Panc1 (cell line): Measurements from ENCODE around the gene BTC. TPM values are rescaled to one million over a fixed set of nuclear protein-coding genes. Genes with fewer than 3 reads are reported as not detected.

Source experiments
- ATAC-seq: fragments of 200-7000 bp; cut with Tn5 transposase; 2 replicates; pipeline ENCODE4 v1.9.1; 2020; ENCODE audit warnings: mild to moderate bottlenecking, moderate library complexity
- BruUV-seq: library from RNA; stranded (reverse); fragments of 400-500 nt; replicated peaks from 2 replicates; lab custom pipeline; 2021; lab: Mats Ljungman, UMichigan
- CTCF ChIA-PET: fragments of 300-600 bp; sonication (Branson Sonifier 250); formaldehyde crosslinking; loops from one replicate; lab custom pipeline; 2022; ENCODE audit warnings: antibody characterized with exemption; lab: Charles Lee
- POLR2A ChIA-PET: fragments of 300-600 bp; sonication (Branson Sonifier 250); formaldehyde crosslinking; loops from one replicate; lab custom pipeline; 2022; ENCODE audit warnings: antibody characterized with exemption; lab: Charles Lee
- DNase-seq: peaks from one replicate; pipeline ENCODE4 v3.0.0-alpha.2; 2010; ENCODE audit warnings: low read depth, low spot score
- H3K27ac ChIP-seq: 2 replicates; pipeline ENCODE4 v1.5.1; 2011; ENCODE audit warnings: mild to moderate bottlenecking, low read length, inconsistent platforms
- H3K27me3 ChIP-seq: fragments of 200-500 bp; sonication (Bioruptor generic); 2 replicates; pipeline ENCODE4 v1.6.0; 2014; ENCODE audit warnings: low read length, inconsistent platforms; ENCODE audit not compliant: control insufficient read depth, insufficient read depth
- H3K36me3 ChIP-seq: fragments of 200-500 bp; sonication (Bioruptor generic); 2 replicates; pipeline ENCODE4 v1.5.1; 2014; ENCODE audit warnings: inconsistent platforms, mild to moderate bottlenecking, low read length, moderate library complexity; ENCODE audit not compliant: control insufficient read depth, insufficient read depth
- H3K4me1 ChIP-seq: 2 replicates; pipeline ENCODE4 v1.5.1; 2011; ENCODE audit warnings: inconsistent platforms, mild to moderate bottlenecking, low read length, moderate library complexity; ENCODE audit not compliant: control insufficient read depth, insufficient read depth
- H3K4me3 ChIP-seq, 2 experiments: 2 replicates each; pipeline ENCODE4 v1.5.1; 2011 to 2012; ENCODE audit warnings: low read depth in 2 of 2, low read length in 2 of 2, mild to moderate bottlenecking in 2 of 2, inconsistent platforms in 1 of 2, moderate library complexity in 1 of 2
- H3K9me3 ChIP-seq: fragments of 200-500 bp; sonication (Bioruptor generic); 2 replicates; pipeline ENCODE4 v1.5.1; 2014; ENCODE audit warnings: low read depth, mild to moderate bottlenecking, inconsistent platforms, low read length, moderate library complexity; ENCODE audit not compliant: control insufficient read depth, insufficient read depth
- CTCF ChIP-seq: fragments of 450-650 bp; IDR thresholded peaks from 2 replicates; pipeline ENCODE4 v1.5.1; 2017; ENCODE audit warnings: mild to moderate bottlenecking
- POLR2AphosphoS5 ChIP-seq: IDR thresholded peaks from 2 replicates; pipeline ENCODE4 v1.6.1; 2012; ENCODE audit warnings: mild to moderate bottlenecking, low read depth, low read length, moderate library complexity
- REST ChIP-seq, 2 experiments: IDR thresholded peaks; 2 replicates each; pipeline ENCODE4 v1.6.1; 2011 to 2012; ENCODE audit warnings: low read depth in 2 of 2, control low read depth in 1 of 2, low read length in 1 of 2, mild to moderate bottlenecking in 1 of 2, moderate library complexity in 1 of 2; ENCODE audit not compliant: insufficient read depth in 1 of 2
- SIN3A ChIP-seq: IDR thresholded peaks from 2 replicates; pipeline ENCODE4 v1.6.1; 2012; ENCODE audit warnings: low read depth, mild to moderate bottlenecking, low read length, moderate library complexity, borderline replicate concordance; ENCODE audit not compliant: insufficient read depth
- TCF7L2 ChIP-seq: IDR thresholded peaks from 2 replicates; pipeline ENCODE4 v1.6.1; 2011; ENCODE audit warnings: mild to moderate bottlenecking, low read depth, low read length, inconsistent platforms
- in situ Hi-C: cut with HindIII; loops from 2 replicates; pipeline ENCODE4 v1.10.0; 2016; ENCODE audit warnings: low sequenced_read_pairs, low pct_unique_long_range_greater_than_20kb
- intact Hi-C: fragments of 100-400 bp; cut with micrococcal nuclease; formaldehyde crosslinking; loops from one replicate; pipeline ENCODE4 v1.10.0; 2022; ENCODE audit not compliant: unreplicated experiment
- total RNA-seq: library from RNA; stranded (reverse); gene quantifications from one replicate; pipeline ENCODE4 v1.2.1, GENCODE V29; 2021; ENCODE audit not compliant: unreplicated experiment

BTC gene
- total RNA-seq, 1 experiment from 2014 or later, result 0.08 TPM

GRCh38 chr4:74754218-74754617, 40.1 kb downstream of the BTC start:
- intact Hi-C loops (no loop called here), in situ Hi-C loops (no loop called here)
- no peaks in the 10 kb centered on the region for H3K9me3 ChIP-seq
- DNase-seq (no peak), ATAC-seq (no peak)
- TF ChIP-seq SIN3A (no peak), POLR2AphosphoS5 (no peak), REST (IDR thresholded peaks at IDR 0.05; ENCODE audit: insufficient read depth in 1 of 2, low read depth in 2 of 2, low read length in 1 of 2) (no peak), TCF7L2 (no peak), CTCF (no peak)
- H3K4me1 ChIP-seq, result no peaks in the 10 kb centered on the region
- ChIA-PET CTCF (no interaction called here), POLR2A (no interaction called here)
- no peak overlapping the region for H3K27ac ChIP-seq
- H3K27me3 ChIP-seq, result no peaks in the 10 kb centered on the region
- BruUV-seq, result no TSS peak
- no peaks in the 10 kb centered on the region for H3K36me3 ChIP-seq
- H3K4me3 ChIP-seq, result no peak overlapping the region

GRCh38 chr4:74752798-74753197, 41.5 kb downstream of the BTC start:
- Histone ChIP-seq H3K4me1 (no peaks in the 10 kb centered on the region), H3K9me3 (no peaks in the 10 kb centered on the region), H3K4me3 (no peak overlapping the region), H3K27ac (no peak overlapping the region), H3K27me3 (no peaks in the 10 kb centered on the region), H3K36me3 (no peaks in the 10 kb centered on the region)
- in situ Hi-C loops (no loop called here), intact Hi-C loops (no loop called here)
- CTCF ChIA-PET, result no interaction called here
- TF ChIP-seq CTCF (no peak), SIN3A (no peak), POLR2AphosphoS5 (no peak)
- DNase-seq, result no peak
- POLR2A ChIA-PET, result no interaction called here
- no peak for ATAC-seq
- BruUV-seq, result no TSS peak

GRCh38 chr4:74751856-74752255, 42.5 kb downstream of the BTC start:
- no peaks in the 10 kb centered on the region for H3K27me3 ChIP-seq
- no peak overlapping the region for H3K4me3 ChIP-seq
- ChIA-PET POLR2A (no interaction called here), CTCF (no interaction called here)
- in situ Hi-C loops (no loop called here), intact Hi-C loops (no loop called here)
- no peaks in the 10 kb centered on the region for H3K4me1 ChIP-seq
- TF ChIP-seq POLR2AphosphoS5, result no peak
- no peak for TF ChIP-seq CTCF
- TF ChIP-seq SIN3A, result no peak
- no peak for TF ChIP-seq REST (IDR thresholded peaks at IDR 0.05; ENCODE audit: insufficient read depth in 1 of 2, low read depth in 2 of 2, low read length in 1 of 2)
- TF ChIP-seq TCF7L2, result no peak
- H3K9me3 ChIP-seq, result no peaks in the 10 kb centered on the region
- no TSS peak for BruUV-seq
- no peak for DNase-seq
- no peaks in the 10 kb centered on the region for H3K36me3 ChIP-seq
- no peak overlapping the region for H3K27ac ChIP-seq
- ATAC-seq, result no peak
